Skin epidermis (tissue), 12 donors: ENCODE results near the gene ATXN1L.
"Not testable (repeated sequence)": the region's sequence is repeated elsewhere in the genome, so short reads cannot be mapped to it uniquely, and the experiment has no call there.

Source experiments
- H3K27ac ChIP-seq, 21 experiments: fragments of 200-600 bp; sonication (generic) in 11 of 21; one replicate each; pipeline ENCODE4 v1.5.0; 2020; ENCODE audit warnings: mild to moderate bottlenecking in 3 of 21, inconsistent platforms in 2 of 21, moderate library complexity in 2 of 21
- H3K4me3 ChIP-seq, 7 experiments: fragments of 200-600 bp; sonication (generic) in 2 of 7; one replicate each; pipeline ENCODE4 v1.5.0; 2020; ENCODE audit warnings: inconsistent platforms in 2 of 7, mild to moderate bottlenecking in 2 of 7, moderate library complexity in 1 of 7

The ATXN1L gene

GRCh38 chr16:71848622-71849021, 2.8 kb downstream of the ATXN1L start:
- H3K4me3 ChIP-seq = no peak overlapping the region
- no peak overlapping the region for H3K27ac ChIP-seq

GRCh38 chr16:71851746-71852145, 6.0 kb downstream of the ATXN1L start:
- Histone ChIP-seq H3K27ac (no peak overlapping the region), H3K4me3 (no peak overlapping the region)

DNA sequence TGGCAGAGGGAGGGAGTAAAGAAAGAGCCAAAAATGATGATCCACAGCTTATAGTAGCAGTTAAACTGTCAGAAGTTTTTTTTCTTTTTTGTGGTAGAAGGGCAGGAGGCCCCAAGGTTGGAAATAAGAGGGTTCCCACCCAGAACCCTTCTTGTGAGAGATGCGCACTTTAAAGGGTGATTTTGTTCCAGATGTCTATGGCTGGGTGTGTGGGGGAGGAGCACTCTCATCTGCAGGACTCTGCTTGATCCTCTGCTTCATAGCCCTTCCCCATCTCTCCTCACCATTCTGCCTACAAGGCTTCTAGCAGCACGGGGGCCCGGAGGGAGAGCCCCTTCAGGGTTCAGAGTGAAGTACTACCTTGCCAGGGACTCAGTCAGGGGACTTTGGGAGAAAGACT, 6.4 kb downstream of the ATXN1L start:
- Histone ChIP-seq H3K4me3 (no peak overlapping the region), H3K27ac (no peak overlapping the region)

DNA sequence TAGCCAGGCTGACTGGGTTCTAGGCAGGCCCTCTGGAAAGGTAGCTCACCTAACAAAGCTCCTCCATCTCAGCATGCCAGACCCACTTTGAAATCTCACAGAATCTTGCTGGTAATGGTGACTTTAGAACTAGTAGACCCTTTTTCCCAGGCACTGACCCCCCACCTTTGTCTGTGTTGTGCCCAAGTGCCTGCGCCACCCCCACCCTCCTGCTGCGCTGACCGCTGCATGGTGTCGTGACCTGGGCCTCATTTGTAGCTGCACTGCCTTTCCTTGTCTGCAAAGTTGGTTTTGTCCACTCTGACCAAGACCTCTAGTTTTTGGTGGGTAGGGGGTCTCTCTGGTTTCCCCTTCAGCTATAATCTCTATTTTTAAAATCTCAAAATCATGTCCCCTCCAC, 6.8 kb downstream of the ATXN1L start:
- no peak overlapping the region for H3K4me3 ChIP-seq
- peak overlapping the region in 1 of 21 experiments; percentile 43 for H3K27ac ChIP-seq

- Histone ChIP-seq H3K27ac (peak overlapping the region in 1 of 21 experiments; percentile 61), H3K4me3 (no peak overlapping the region)
Measured at GRCh38 chr16:71853413-71853812, 7.6 kb downstream of the ATXN1L start.

- Histone ChIP-seq H3K27ac (peak overlapping the region in 1 of 21 experiments; percentile 71), H3K4me3 (no peak overlapping the region)
Measured at GRCh38 chr16:71854369-71854948, 8.7 kb downstream of the ATXN1L start.

- H3K27ac ChIP-seq = peak overlapping the region in 4 of 21 experiments; percentile 8 to 71 (median 28)
- H3K4me3 ChIP-seq = no peak overlapping the region
Measured at GRCh38 chr16:71855937-71856662, 10.3 kb downstream of the ATXN1L start.

- H3K4me3 ChIP-seq = no peak overlapping the region
- H3K27ac ChIP-seq = no peak overlapping the region
Measured at GRCh38 chr16:71859762-71860521, 14.2 kb downstream of the ATXN1L start.

DNA sequence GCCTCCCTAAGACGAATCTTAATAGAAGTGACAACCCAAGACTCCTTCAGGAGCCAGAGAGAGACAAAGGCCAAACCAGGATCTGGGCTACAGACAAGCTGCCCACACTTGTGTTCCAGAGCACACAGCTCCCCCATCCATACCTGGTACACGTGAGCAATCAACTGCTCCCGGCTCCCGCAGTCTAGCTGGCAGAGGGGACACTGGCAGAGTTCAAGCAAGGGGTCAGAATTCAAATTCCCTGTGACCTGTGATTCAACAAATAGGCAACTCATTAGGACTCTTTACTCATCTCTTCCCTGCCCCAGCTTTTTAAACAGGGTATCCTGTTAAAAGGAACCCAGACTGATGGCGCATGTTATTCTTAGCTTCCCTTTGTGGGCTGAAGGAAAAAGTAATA, 18.2 kb downstream of the ATXN1L start:
- Histone ChIP-seq H3K27ac (no peak overlapping the region), H3K4me3 (no peak overlapping the region)

GRCh38 chr16:71865173-71865863, 19.5 kb downstream of the ATXN1L start:
- no peak overlapping the region for H3K27ac ChIP-seq

GRCh38 chr16:71867175-71867574, 21.4 kb downstream of the ATXN1L start:
- not testable (repeated sequence) for H3K27ac ChIP-seq, H3K4me3 ChIP-seq

More at GRCh38 chr16:71865173-71865863, 19.5 kb downstream of the ATXN1L start:
- H3K4me3 ChIP-seq = no peak overlapping the region

DNA sequence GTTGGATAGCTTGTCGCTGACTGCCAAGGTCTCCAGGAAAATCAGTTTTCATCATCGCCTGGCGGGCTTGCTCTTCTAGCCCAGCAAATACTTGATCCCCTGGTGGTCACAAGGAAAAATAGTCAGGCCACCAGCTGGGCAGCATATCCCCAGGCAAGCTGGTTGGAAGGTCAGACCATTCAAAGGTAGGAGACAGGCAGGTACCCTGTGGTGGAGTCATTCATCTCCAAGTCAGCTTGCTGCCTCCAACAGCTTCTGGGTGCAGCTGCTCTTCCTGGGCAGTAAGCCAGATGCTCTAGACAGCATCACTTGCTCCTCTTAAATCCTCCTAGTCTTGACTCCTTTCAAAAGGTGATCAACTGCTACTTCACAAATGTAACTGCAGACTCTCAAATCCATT, 22.2 kb downstream of the ATXN1L start:
- Histone ChIP-seq H3K4me3 (no peak overlapping the region), H3K27ac (no peak overlapping the region)

DNA sequence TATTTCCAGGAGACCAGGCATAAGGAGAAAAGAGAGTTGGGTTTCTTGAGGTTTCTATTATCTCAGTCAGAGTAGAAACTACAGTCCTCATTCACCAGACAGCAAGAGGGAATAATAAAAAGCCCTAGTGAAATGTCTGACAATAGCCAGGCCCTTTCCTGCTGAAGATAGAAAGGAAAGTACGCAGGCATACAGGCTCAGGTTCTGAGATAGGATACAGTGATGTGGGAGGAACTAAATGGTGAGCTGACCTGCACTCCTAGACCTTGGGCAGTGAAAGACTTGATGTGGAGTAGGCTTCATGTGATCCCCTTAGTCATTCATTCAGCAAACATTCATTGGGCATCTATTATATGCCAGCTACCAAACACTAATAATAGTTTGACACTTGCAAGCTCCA, 23.3 kb downstream of the ATXN1L start:
- Histone ChIP-seq H3K27ac (no peak overlapping the region), H3K4me3 (no peak overlapping the region)

DNA sequence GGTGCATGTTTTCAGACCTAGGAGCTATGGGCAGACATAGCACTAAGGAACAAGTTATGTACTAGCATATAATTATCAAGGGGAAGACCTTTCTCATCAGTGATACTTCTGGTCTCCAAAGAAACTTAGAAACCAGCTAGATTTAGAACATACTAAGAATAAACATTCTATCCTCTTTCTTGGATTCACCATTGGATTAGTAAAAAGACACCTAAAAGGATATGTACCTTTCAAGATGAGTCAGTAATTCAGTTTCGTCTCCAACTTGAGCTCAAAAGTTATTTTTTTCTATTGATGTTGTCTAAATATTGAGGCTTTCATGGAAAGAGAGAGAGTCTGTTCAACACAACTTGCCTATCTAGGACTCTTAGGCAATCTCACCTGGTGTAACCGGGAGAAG, 25.0 kb downstream of the ATXN1L start:
- Histone ChIP-seq H3K4me3 (no peak overlapping the region), H3K27ac (no peak overlapping the region)

DNA sequence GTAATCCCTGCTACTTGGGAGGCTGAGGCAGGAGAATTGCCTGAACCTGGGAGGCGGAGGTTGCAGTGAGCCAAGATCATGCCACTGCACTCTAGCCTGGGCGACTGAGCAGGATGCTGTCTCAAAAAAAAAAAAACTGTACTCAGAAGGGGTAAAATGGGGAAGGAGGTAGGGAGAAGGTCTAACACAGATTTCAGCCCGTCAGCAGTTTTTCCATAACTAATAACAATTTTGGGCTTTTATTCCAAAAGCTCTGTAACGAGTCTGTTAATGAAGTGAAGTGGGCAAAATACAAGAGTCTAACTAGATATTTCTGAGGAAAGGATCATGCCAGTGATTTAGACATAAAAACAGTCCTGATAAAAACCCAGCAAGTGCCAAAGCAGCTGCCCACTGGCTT, 27.4 kb downstream of the ATXN1L start:
- Histone ChIP-seq H3K27ac (no peak overlapping the region), H3K4me3 (no peak overlapping the region)

DNA sequence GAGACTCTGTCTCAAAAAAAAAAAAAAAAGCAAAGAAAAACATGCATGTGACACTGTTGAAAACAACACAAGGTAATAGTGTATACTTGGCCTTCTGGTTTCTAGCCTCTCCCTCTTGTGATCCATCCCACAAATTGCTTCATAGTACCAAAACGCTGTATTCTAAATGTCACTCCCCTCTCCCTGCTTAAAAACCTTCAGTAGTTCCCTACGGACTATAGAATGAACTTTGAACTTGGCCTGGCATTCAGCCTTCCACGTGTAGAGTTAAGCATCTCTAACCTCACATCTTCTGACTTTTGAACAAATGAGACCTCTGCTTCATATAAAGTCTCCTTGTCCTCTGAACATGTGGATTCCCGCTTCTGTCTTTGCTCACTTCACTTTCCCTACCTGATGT, 33.1 kb downstream of the ATXN1L start:
- Histone ChIP-seq H3K4me3 (no peak overlapping the region), H3K27ac (no peak overlapping the region)

- Histone ChIP-seq H3K27ac (peak overlapping the region in 6 of 21 experiments; percentile 15 to 92 (median 54)), H3K4me3 (no peak overlapping the region)
Measured at GRCh38 chr16:71880176-71880575, 34.4 kb downstream of the ATXN1L start.

DNA sequence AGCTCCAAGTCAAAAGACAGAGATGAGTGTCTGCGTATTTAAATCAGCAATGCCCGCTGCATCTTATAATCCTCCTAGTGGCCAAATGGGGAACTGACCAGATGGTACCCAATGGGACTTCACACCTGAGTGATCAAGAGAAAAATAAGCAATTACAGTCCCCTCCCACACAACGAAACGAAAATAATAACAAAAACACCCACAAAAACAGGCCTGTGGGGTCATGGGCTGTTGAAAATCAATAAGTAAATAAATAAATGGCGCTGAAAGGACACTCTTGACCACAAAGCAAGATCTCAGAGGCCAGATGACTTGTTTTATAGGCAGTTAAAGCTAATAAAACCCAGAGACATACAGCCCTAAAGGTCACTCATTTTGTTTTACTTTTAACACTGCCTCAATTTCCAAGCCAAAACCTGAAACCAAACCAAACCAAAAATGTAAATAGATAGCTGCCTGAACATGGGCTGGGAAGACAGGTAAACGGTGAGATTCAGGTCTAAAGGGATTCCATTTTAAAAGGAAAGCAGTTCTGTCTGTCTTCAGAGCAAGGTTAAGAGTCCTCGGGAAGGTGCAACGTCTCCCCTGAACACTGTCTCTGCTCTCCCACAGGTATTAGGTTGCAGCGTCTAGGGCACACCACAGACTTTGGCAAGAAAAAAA, 36.9 kb downstream of the ATXN1L start:
- peak overlapping the region; percentile 65 to 100 (median 98) for H3K4me3 ChIP-seq
- peak overlapping the region in 20 of 21 experiments; percentile 35 to 97 (median 92) for H3K27ac ChIP-seq

DNA sequence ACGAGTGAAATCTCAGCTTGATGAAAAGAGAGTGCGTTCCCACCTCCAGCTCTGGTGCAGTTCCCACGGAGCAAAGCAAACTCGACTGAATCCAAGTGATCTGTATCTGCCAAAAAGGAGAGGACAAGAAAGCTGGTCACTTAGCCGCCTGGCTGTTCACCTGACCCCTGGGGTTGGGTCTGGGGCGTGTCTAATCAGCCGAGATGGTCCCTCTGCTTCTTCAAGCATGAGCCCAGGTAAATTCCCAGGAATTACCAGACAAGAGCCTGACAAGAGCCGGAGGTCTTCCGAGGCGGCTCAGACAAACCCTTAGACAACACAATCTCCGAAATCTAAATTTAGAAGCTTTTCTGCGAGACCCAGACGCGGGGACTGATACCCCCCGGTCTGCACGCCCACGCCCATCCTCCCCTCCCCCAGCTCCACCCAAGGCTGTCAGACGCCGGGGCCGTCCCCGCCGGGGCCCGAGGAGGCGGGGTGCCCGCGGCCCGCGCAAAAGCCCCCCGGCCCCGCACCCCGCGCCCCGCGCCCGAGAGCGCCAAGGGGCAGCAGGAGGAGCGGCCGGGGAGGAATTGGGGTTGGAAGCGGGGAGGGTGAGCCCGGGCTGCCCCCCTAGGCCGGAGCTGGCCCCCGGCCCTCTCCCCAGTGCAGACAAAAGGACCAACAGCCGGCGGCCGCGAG, 37.5 kb downstream of the ATXN1L start:
- Histone ChIP-seq H3K4me3 (peak overlapping the region; percentile 65 to 100 (median 98)), H3K27ac (peak overlapping the region; percentile 64 to 97 (median 92))
